HUES6 (cell line): ENCODE data around the gene AZI2.

ENCODE experiments used
- H3K27ac ChIP-seq: 2 replicates; pipeline ENCODE4 v1.7.0; 2013; ENCODE audit warnings: low read depth, mild to moderate bottlenecking, low read length, inconsistent platforms
- H3K27me3 ChIP-seq: 2 replicates; pipeline ENCODE4 v1.6.1; 2013; ENCODE audit warnings: low read length; ENCODE audit not compliant: control insufficient read depth, insufficient read depth
- H3K36me3 ChIP-seq: 2 replicates; pipeline ENCODE4 v1.6.1; 2013; ENCODE audit warnings: low read length; ENCODE audit not compliant: control insufficient read depth, insufficient read depth
- H3K4me1 ChIP-seq: 2 replicates; pipeline ENCODE4 v1.6.1; 2013; ENCODE audit warnings: low read length; ENCODE audit not compliant: control insufficient read depth, insufficient read depth
- H3K4me3 ChIP-seq: 2 replicates; pipeline ENCODE4 v1.5.1; 2013; ENCODE audit warnings: low read depth, low read length
- H3K9ac ChIP-seq: one replicate; pipeline ENCODE4 v1.6.1; 2013; ENCODE audit warnings: mild to moderate bottlenecking, low read length
- H3K9me3 ChIP-seq: 2 replicates; pipeline ENCODE4 v1.6.1; 2013; ENCODE audit warnings: low read depth, low read length; ENCODE audit not compliant: control insufficient read depth, insufficient read depth

AZI2 gene

GRCh38 chr3:28335246-28335645 is 13.4 kb downstream of the AZI2 start:
- Histone ChIP-seq H3K27me3 (no peaks in the 10 kb centered on the region), H3K36me3 (peaks cover 42% of the 10 kb centered on the region), H3K9me3 (no peaks in the 10 kb centered on the region), H3K27ac (no peak overlapping the region), H3K9ac (no peak overlapping the region), H3K4me1 (no peaks in the 10 kb centered on the region), H3K4me3 (no peak overlapping the region)

- peaks cover 35% of the 10 kb centered on the region for H3K36me3 ChIP-seq
- no peaks in the 10 kb centered on the region for H3K4me1 ChIP-seq
These were observed 14.1 kb downstream of the AZI2 start for GRCh38 chr3:28334552-28334951.

GRCh38 chr3:28328188-28329151 is 20.2 kb downstream of the AZI2 start:
- Histone ChIP-seq H3K4me1 (no peaks in the 10 kb centered on the region), H3K36me3 (peaks cover 37% of the 10 kb centered on the region), H3K9ac (no peak overlapping the region), H3K27me3 (no peaks in the 10 kb centered on the region), H3K4me3 (no peak overlapping the region), H3K9me3 (no peaks in the 10 kb centered on the region), H3K27ac (no peak overlapping the region)

More at GRCh38 chr3:28334552-28334951, 14.1 kb downstream of the AZI2 start:
- H3K27me3 ChIP-seq, result no peaks in the 10 kb centered on the region
- no peak overlapping the region for H3K9ac ChIP-seq
- no peaks in the 10 kb centered on the region for H3K9me3 ChIP-seq
- H3K27ac ChIP-seq, result no peak overlapping the region
- H3K4me3 ChIP-seq, result no peak overlapping the region

GRCh38 chr3:28326458-28326926 is 22.1 kb downstream of the AZI2 start:
- H3K9me3 ChIP-seq, result no peaks in the 10 kb centered on the region
- H3K27ac ChIP-seq, result no peak overlapping the region
- H3K4me3 ChIP-seq, result no peak overlapping the region
- no peaks in the 10 kb centered on the region for H3K27me3 ChIP-seq
- no peak overlapping the region for H3K9ac ChIP-seq
- peaks cover 35% of the 10 kb centered on the region for H3K36me3 ChIP-seq
- no peaks in the 10 kb centered on the region for H3K4me1 ChIP-seq

GRCh38 chr3:28322464-28322863 is 26.2 kb downstream of the AZI2 start:
- Histone ChIP-seq H3K4me1 (no peaks in the 10 kb centered on the region), H3K36me3 (peaks cover 31% of the 10 kb centered on the region), H3K9me3 (no peaks in the 10 kb centered on the region)

GRCh38 chr3:28320981-28321380 is 27.6 kb downstream of the AZI2 start:
- Histone ChIP-seq H3K4me3 (no peak overlapping the region), H3K27ac (no peak overlapping the region), H3K9me3 (no peaks in the 10 kb centered on the region), H3K4me1 (no peaks in the 10 kb centered on the region), H3K27me3 (no peaks in the 10 kb centered on the region), H3K36me3 (peaks cover 27% of the 10 kb centered on the region), H3K9ac (no peak overlapping the region)

More at GRCh38 chr3:28322464-28322863, 26.2 kb downstream of the AZI2 start:
- Histone ChIP-seq H3K9ac (no peak overlapping the region), H3K27ac (no peak overlapping the region), H3K27me3 (no peaks in the 10 kb centered on the region), H3K4me3 (no peak overlapping the region)

- H3K4me1 ChIP-seq, result no peaks in the 10 kb centered on the region
- no peak overlapping the region for H3K4me3 ChIP-seq
- H3K9me3 ChIP-seq, result no peaks in the 10 kb centered on the region
- peaks cover 7% of the 10 kb centered on the region; the same call in 1 of the 2 replicates for H3K36me3 ChIP-seq
- no peak overlapping the region for H3K27ac ChIP-seq
- H3K9ac ChIP-seq, result no peak overlapping the region
- no peaks in the 10 kb centered on the region for H3K27me3 ChIP-seq
These were observed 31.1 kb downstream of the AZI2 start for GRCh38 chr3:28317438-28318022.

GRCh38 chr3:28316226-28316625 is 32.4 kb downstream of the AZI2 start:
- Histone ChIP-seq H3K9me3 (no peaks in the 10 kb centered on the region), H3K27ac (no peak overlapping the region), H3K36me3 (peaks cover 4% of the 10 kb centered on the region; the same call in 1 of the 2 replicates), H3K4me1 (no peaks in the 10 kb centered on the region), H3K9ac (no peak overlapping the region), H3K4me3 (no peak overlapping the region), H3K27me3 (no peaks in the 10 kb centered on the region)

GRCh38 chr3:28315711-28316110 is 32.9 kb downstream of the AZI2 start:
- Histone ChIP-seq H3K9ac (no peak overlapping the region), H3K27me3 (no peaks in the 10 kb centered on the region), H3K9me3 (no peaks in the 10 kb centered on the region), H3K27ac (no peak overlapping the region), H3K4me1 (no peaks in the 10 kb centered on the region), H3K36me3 (peaks cover 4% of the 10 kb centered on the region; the same call in 1 of the 2 replicates), H3K4me3 (no peak overlapping the region)

GRCh38 chr3:28308196-28308595 is 40.4 kb downstream of the AZI2 start:
- no peaks in the 10 kb centered on the region for H3K27me3 ChIP-seq
- no peak overlapping the region for H3K27ac ChIP-seq
- H3K9ac ChIP-seq, result no peak overlapping the region
- H3K4me3 ChIP-seq, result no peak overlapping the region
- no peaks in the 10 kb centered on the region for H3K9me3 ChIP-seq
- H3K4me1 ChIP-seq, result peaks cover 8% of the 10 kb centered on the region; the same call in 1 of the 2 replicates
- no peaks in the 10 kb centered on the region for H3K36me3 ChIP-seq

- no peak overlapping the region for H3K4me3 ChIP-seq
- no peaks in the 10 kb centered on the region for H3K36me3 ChIP-seq
- no peaks in the 10 kb centered on the region for H3K4me1 ChIP-seq
- no peaks in the 10 kb centered on the region for H3K27me3 ChIP-seq
- H3K9ac ChIP-seq, result no peak overlapping the region
- H3K9me3 ChIP-seq, result no peaks in the 10 kb centered on the region
- H3K27ac ChIP-seq, result no peak overlapping the region
These were observed 46.9 kb downstream of the AZI2 start for GRCh38 chr3:28301688-28302087.
